Skeletal muscle cell (primary cell): ENCODE data around the gene GPHN.

ENCODE experiments used
- DNase-seq: peaks from one replicate; pipeline ENCODE4 v3.0.0-alpha.2; 2010; ENCODE audit warnings: low read depth
- H3K4me3 ChIP-seq: 2 replicates; pipeline ENCODE4 v1.5.1; 2011; ENCODE audit warnings: low read depth, mild to moderate bottlenecking, control low read depth, low read length, moderate library complexity

GPHN gene

DNA sequence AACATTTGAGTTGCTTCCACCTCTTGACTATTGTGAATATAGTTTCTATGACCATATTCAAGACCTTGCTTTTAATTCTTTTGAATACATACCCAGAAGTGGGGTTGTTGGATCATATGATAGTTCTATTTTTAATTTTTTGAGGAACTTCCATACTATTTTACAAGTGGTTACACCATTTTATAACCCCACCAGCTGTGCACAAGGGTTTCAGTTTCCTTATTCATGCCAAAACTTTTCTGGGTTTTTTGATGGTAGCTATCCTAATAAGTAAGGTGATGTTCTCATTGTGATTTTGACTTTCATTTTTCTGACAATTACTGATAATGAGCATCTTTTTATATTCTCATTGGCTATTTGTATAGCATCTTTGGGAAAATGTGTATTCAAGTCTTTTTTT, 571.9 kb downstream of the GPHN start:
- H3K4me3 ChIP-seq = no peak overlapping the region
- DNase-seq = no peak

DNA sequence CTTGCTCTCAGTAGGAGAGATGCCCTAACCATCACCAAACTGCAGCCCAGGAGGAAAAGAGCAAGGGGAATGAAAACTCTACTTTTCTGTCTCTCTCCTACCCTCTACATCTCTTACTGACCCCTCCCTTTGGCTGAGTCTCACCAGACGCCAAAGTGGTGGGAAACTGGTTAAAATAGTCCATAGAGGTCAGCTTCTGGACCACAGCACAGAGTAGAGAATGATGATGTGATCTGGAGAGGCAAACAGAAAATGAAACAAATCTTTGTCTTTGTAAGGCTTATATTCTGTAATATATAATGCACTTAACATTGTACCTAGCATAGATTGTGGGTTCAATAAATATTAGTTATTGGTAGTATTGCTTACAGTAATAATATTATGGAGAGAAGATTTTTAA, 600.3 kb downstream of the GPHN start:
- no peak overlapping the region for H3K4me3 ChIP-seq
- no peak for DNase-seq

DNA sequence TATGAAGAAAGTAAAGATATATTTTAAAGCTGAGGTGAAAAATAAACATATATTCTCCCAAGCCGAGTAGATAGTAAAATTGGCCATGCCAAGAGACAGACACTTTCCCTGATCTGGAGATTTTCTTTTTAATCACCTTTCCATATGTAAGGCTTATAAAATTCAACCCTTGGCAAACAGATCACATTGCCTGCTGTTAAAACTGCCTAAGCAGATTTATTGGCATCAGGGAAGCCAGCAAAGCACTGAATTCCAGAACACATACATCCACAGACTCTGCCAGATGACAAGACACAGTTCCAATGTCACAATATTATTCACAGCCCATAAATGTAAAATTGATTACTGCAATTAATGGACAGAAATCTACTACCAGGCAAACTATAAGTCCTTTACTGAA, 603.1 kb downstream of the GPHN start:
- H3K4me3 ChIP-seq = no peak overlapping the region
- no peak for DNase-seq

DNA sequence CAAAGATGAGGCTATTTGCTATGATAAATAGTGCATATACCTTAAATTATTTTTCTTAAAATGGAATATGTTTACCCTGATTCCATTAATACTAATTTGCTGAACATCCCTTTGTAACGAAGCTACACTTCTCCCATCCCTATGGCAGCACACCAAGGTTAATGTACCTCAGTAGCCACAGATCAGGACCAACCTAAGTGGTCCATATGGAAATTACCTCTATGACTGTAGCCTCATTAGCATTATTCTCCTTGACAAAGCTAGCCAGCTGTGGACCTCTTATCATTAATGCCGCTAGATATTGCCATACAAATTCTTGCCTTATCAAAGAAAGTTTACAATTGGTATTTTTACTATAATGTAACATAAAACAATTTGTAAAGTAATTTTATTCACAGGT, 604.4 kb downstream of the GPHN start:
- no peak overlapping the region for H3K4me3 ChIP-seq

DNA sequence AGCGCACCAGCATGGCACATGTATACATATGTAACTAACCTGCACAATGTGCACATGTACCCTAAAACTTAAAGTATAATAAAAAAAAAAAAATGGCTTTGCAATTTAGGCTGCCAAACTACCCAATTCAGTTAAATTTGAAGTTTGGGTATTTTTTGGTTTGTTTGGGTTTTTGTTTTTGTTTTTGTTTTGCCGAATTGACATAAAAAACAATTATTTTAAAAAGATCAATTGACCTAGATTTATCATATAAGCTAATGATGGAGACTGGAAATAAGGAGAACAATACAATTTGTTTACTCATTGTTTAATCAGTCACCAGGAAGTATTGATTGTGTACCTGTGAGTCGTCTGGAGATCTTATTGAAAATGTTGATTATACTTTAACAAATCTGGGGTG, 619.2 kb downstream of the GPHN start:
- no peak overlapping the region for H3K4me3 ChIP-seq
- no peak for DNase-seq

More for the DNA sequence above, 604.4 kb downstream of the GPHN start:
- DNase-seq = no peak

DNA sequence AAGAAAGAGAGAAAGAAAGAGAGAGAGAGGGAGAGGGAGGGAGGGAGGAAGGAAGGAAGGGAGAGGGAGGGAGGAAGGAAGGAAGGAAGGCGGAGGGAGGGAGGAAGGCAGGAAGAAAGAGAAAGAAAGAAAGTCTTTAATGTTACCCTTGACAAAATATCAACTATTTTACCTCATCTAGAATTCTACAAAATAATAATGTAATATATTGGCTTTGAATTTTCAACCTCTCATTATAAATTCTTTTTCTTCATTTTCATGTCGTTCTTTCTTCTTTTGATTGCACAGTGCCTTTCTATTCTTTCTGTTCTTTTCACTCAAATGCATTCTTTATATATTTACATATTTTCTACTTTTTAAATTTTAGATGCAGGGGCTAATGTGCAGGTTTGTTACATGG, 621.8 kb downstream of the GPHN start:
- no peak for DNase-seq
- H3K4me3 ChIP-seq = no peak overlapping the region

DNA sequence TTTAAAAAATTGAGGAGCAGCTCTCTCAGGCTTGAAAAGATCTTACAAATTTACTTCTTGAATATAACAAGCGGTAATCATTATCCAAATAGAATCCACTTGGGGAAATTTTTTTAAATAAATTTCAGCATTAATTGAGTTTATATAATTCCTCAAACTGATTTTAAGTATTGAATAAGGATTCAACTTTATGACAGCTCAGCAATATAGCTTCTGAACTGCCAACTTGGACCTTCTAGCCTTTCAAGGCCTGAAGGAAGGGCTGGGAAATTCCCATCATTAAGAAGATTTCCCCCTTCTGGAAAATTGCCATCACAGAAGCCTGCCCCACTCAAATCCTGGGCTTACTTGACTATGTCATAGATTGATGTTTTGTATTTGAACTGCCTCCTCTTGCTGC, 623.7 kb downstream of the GPHN start:
- no peak for DNase-seq
- no peak overlapping the region for H3K4me3 ChIP-seq

DNA sequence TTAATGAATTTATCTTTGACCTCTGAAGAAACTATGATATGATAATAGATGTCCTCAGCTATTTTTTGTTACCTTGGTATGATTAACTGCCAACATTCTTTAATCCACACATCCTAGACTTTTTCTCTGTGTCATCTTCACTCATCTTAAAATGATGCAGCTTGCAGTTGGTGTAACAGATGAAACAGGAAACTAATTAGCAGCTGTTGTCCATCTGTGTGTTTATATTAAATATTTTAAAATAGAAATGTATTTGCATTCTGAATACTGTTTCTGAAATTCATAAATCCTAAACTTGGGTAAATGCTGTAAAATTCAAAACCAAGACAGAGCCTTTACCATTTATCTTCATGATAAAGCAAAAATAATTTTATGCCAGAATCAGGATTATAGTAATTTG, 625.2 kb downstream of the GPHN start:
- no peak for DNase-seq
- no peak overlapping the region for H3K4me3 ChIP-seq

DNA sequence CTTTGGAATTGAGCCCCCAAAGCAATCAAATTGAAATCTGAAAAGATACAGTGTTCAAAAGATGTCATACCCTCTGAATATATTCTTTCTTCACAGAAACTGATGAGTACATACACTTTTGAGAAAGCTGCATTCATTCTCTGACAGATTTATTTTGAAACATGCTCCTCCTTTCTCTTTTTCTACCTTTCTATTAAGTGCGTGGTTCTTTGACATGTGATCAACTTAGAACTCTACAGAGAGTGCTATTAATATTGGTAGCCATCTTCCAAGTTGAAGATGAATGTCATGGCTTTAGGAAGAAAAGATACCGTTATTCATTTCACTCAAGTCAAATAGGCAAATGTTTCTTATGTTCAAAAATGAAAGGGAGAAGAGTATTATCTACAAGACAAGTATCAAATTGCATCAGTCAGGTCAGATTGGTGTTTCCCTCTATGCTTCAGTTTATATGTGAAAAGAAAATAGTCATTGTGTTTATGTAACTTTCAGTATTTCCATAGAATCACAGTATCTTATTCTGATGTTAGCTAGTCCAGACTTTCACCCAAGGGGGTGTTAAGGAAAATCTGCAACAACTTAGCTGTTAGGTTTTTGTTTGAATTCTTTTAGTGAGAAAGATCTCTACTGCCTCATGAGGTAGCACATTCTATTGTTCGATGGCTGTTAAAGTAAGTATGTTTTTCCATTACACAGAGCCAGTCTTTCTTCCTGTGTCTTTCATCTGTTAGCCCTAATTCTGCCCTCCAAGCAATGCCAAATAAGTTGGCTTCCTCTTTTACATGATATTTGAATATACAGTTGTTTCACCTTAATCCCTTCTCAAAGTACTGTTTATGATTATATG, 625.9 kb downstream of the GPHN start:
- DNase-seq = no peak
- H3K4me3 ChIP-seq = no peak overlapping the region

DNA sequence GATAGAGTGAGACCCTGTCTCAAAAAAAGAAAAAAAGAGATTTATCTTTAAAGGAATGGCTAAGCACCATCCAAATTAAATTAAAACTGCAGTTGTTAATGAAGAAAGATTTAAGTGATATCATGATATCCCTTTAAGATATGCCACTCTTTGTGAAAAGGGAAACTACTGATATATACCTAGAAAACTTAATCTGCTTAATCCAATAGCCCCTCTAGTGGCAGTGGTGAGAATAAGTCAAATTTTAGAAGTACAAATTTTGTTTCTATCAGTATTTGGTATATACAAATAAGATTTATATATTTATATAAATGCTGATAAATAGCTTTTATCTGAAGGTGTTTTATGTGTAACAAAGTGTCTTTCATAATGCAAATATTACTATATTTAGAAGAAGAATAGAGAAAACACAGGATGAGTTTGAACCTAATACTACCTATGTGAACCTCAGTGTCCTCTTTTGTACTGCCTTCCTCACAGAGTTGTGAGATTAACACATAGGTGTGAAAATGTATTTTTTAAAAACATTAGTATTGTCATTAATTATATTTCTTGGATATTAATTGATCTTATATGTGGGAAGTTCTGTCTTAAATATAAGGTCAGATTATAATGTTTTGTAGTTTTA, 629.9 kb downstream of the GPHN start:
- no peak overlapping the region for H3K4me3 ChIP-seq
- no peak for DNase-seq

DNA sequence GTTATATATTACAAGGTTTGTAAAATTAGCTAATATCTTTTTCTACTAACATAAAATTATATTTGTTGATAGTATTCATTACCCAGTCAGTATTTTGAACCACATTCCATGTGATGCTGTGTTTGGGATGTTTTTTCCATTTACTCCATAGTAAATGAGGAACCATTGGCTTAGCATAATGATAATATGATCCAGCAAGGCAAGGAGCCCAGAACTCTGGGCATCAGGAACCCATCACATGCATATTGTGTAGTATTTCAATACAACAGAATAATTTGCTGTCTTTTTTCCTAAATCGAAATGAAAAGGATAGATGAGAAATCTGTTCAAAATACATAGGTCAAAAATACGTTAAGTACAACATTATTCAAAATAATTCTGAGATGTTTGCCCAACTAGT, 632.6 kb downstream of the GPHN start:
- no peak for DNase-seq
- H3K4me3 ChIP-seq = no peak overlapping the region

DNA sequence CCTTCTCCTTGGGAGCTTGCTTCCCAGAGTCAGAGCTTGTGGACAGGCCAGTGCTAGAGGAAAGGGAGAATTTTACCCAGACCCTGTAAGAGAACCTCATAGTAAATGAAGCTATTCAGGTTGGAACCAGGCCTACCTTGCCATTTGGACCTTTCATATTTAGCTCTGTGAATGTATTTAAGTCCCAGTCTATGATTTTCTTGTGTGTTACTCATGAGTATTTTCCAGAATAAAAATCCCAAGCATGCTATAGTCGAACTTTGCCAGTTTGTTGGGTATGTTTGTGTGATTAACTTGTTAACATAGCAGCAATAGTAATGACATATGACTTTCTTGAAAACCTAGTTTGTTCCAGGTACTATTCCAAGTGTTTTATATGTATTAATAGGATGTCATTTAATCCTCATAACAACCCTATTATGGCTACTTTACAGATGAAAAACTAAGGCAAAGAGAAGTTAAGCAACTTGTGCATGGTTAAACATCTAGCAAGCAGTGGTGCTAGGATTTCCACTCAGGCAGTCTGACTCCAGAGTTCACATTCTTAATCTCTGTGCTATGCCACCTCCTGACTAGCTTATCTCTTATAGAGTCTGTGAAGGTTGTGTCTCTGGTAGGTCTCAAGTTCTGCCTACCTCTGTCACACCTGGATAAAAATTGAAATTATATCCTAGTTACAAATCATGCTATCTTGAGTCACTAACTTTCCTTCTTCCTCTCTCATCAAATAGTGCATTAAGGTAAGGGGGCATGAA, 633.4 kb downstream of the GPHN start:
- no peak for DNase-seq
- no peak overlapping the region for H3K4me3 ChIP-seq

DNA sequence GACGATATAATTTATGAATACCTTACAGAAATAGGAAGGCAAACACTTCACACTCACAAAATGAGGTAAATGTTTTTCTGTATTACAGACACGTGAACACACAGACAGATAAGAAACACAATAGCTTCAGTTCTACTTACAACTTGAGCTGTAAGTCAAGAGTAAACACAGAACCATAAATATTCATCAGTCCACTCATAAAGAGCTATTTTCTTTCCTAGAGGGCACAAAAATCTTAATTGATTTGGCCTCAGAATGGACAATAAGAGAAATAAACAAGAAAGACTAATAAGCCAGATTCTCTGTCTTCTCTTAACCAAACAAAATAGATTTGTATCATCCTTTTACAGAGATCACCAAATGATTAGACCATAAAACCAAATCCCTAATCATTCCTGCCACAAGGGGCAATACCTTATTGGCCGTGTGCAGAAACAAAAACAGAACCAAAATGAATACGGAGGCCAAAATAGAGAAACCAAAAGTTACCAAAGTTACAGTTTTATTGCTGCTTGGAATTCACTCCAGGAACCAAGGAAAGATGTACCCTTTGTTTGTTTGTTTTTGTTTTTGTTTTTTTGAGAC, 643.2 kb downstream of the GPHN start:
- DNase-seq = no peak

DNA sequence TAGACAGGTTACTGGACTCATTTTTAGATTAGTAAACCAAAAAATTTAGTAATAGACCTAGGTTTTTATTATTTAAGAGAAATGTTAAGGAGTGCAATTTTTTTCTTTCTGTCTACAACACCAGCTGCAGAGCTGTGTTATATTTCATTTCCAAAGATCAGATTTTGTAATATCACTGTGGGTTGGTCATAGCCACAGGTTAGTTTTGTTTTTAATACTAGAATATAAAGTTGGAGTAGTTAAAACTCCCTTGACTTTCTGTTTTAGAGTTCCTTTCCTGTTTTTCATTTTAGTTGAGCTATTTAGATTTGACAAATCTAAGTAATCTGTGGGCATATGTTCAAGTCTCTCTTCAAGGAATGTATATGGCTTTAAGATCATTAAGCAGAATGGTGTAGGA, 650.6 kb downstream of the GPHN start:
- no peak for DNase-seq
- H3K4me3 ChIP-seq = no peak overlapping the region

More for the DNA sequence above, 643.2 kb downstream of the GPHN start:
- no peak overlapping the region for H3K4me3 ChIP-seq

DNA sequence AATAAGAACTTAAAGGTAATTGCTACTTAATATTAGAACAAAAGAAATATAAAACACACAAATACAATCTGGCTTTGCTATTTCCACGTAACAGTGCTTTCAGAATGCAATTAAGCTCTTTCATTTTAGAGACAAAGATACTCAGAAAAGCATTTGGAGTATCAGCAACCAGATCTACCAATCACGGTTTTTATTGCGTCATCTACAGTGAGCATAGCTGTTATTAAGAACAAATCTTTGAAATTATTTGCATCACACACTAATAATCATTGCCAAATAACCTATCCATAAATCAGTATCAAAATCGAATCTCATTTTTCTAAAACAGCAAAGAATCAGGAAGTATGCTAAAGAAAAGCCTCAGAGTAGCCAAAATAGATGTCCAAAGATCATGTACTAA, 654.4 kb downstream of the GPHN start:
- no peak for DNase-seq

DNA sequence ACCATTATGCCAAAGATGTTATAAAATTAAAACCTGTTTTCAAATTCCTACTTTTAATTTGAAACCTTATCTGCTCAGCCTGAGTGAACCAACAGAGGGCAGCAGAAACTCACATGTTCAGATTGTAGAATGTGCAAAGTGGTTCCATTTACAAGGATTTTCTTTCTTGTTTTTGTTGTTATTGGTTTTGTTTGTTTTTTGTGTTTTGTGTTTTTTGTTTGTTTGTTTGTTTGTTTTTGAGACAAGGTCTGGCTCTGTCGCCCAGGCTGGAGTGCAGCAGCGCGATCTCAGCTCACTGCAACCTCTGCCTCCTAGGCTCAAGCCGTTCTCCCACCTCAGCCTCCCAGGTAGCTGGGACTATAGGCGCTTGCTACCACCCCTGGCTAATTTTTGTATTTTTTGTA, 658.5 kb downstream of the GPHN start:
- no peak overlapping the region for H3K4me3 ChIP-seq
- no peak for DNase-seq

More for the DNA sequence above, 654.4 kb downstream of the GPHN start:
- no peak overlapping the region for H3K4me3 ChIP-seq

DNA sequence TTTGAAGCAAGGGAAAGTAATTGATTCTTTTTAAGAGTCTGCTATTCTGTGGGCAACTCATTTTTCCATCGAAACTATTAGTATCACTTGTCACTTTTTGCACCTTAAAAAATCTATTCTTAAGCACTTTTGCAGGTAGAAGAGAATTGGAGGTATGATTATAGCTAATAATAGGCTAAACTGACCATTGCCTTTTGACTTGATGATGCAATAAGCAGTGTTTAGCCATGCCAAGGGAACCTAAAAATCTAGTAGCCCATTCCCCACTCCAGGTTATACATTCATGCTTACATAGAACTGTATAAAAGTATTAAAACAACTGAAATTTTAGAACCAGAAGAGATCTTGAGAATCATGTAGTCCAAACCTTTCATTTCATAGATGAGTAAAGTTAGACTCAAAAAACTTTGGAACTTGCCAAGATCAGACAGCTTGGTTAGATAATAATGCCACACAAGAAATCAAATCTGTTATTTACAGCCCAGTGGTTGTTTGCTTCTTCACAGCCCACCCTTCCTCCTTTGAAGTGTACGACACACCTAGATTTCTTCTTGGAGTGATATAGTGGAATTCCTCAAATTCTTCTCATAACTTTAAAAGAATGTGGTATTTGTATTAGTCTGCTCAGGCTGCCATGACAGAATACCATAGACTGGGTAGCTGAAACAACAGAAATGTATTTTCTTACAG, 659.6 kb downstream of the GPHN start:
- H3K4me3 ChIP-seq = no peak overlapping the region
- no peak for DNase-seq

DNA sequence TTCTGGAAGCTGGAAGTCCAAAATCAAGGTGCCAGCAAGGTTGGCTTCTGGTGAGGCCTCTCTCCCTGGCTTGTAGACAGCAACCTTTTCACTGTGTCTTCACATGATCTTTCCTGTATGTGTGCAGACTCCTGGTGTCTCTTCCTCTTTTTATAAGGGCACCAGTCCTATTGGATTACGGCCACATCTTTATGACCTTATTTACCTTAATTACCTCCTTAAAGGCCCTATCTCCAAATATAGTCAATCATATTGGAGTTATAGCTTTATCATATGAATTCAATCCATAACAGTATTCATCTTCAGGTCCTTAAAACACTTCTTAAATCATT, 660.1 kb downstream of the GPHN start:
- no peak for DNase-seq
- H3K4me3 ChIP-seq = no peak overlapping the region

DNA sequence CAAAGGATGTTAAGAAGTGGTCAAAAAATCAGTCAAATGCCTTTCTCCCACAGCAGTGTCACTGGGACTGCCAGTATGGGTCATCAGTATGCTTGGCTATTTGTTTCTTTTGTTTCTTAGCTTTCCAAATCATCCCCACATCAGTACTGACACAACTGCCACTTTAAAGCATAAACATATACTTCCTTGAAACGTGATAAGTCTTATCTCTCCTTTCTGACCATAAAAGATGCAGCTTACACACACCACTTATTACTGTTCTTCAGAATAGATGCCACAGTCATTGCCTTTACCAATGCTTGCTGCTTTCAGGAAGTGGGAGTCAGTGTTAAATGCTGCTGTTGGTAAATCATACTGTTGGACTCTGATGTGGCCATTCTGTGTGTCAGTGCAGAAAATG, 662.7 kb downstream of the GPHN start:
- no peak for DNase-seq
- no peak overlapping the region for H3K4me3 ChIP-seq

DNA sequence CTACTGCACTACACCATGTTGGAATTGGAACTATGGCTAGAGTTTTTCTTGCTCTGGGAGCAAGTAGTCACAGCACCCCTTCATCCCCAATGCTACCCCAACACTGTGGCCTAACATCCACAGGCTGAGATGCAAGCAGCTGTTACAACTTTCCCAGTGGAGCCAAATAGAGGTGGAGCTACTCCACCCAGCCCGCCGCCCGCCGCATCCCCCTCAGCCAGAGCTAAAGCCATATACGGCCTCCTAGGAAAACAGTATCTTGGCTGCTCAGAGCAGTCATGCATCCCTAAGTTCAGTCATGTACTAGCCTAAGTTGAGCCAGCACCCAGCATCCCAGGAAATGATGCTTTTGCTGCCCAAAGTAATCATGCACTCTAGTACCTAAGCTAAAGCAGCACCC, 664.1 kb downstream of the GPHN start:
- DNase-seq = no peak
- no peak overlapping the region for H3K4me3 ChIP-seq
